B cell (primary cell): ENCODE data around the gene PTPRG.

Source experiments
- CTCF ChIP-seq: fragments of 200-600 bp; IDR thresholded peaks from one replicate; pipeline ENCODE4 v1.8.0; 2022; ENCODE audit warnings: antibody characterized with exemption, mild to moderate bottlenecking
- EZH2 ChIP-seq: IDR thresholded peaks from 2 replicates; pipeline ENCODE4 v1.6.1; 2012; ENCODE audit warnings: borderline replicate concordance, low read depth, mild to moderate bottlenecking, moderate library complexity, low read length; ENCODE audit not compliant: insufficient read depth, poor library complexity, severe bottlenecking

- TF ChIP-seq EZH2, result no peak
- TF ChIP-seq CTCF, result no peak
Measured at GRCh38 chr3:61618231-61618630, 56.9 kb downstream of the PTPRG start.
